ENCODE measurements around the gene PARVB.
"Not testable (repeated sequence)": the region's sequence is repeated elsewhere in the genome, so short reads cannot be mapped to it uniquely, and the experiment has no call there.

PARVB gene

GRCh38 chr22:44110656-44111055 is 86.6 kb downstream of the PARVB start:
- not testable (repeated sequence) for DNase-seq (ENCODE audit: low read depth in 2 of 2)

- no peak for DNase-seq (ENCODE audit: low read depth in 2 of 2)
Measured at GRCh38 chr22:44111562-44112155, 87.6 kb downstream of the PARVB start.

- DNase-seq (ENCODE audit: low read depth in 2 of 2) = no peak
Measured at GRCh38 chr22:44112191-44112590, 88.1 kb downstream of the PARVB start.

- no peak for DNase-seq (ENCODE audit: low read depth in 2 of 2)
Measured at GRCh38 chr22:44116331-44116730, 92.2 kb downstream of the PARVB start.

- DNase-seq (ENCODE audit: low read depth in 2 of 2) = no peak
Measured at GRCh38 chr22:44116755-44117684, 92.9 kb downstream of the PARVB start.

- no peak for DNase-seq (ENCODE audit: low read depth in 2 of 2)
Measured at GRCh38 chr22:44117746-44118145, 93.6 kb downstream of the PARVB start.

- DNase-seq (ENCODE audit: low read depth in 2 of 2) = no peak
Measured at GRCh38 chr22:44118645-44119315, 94.7 kb downstream of the PARVB start.

GRCh38 chr22:44119669-44120313 is 95.7 kb downstream of the PARVB start:
- no peak for DNase-seq (ENCODE audit: low read depth in 2 of 2)

GRCh38 chr22:44120314-44120704 is 96.2 kb downstream of the PARVB start:
- DNase-seq (ENCODE audit: low read depth in 2 of 2) = no peak

- DNase-seq (ENCODE audit: low read depth in 2 of 2) = no peak
Measured at GRCh38 chr22:44125421-44125820, 101.3 kb downstream of the PARVB start.

- no peak for DNase-seq (ENCODE audit: low read depth in 2 of 2)
Measured at GRCh38 chr22:44126807-44127206, 102.7 kb downstream of the PARVB start.

- DNase-seq (ENCODE audit: low read depth in 2 of 2) = no peak
Measured at GRCh38 chr22:44127356-44127755, 103.3 kb downstream of the PARVB start.

- no peak for DNase-seq (ENCODE audit: low read depth in 2 of 2)
Measured at GRCh38 chr22:44128958-44129618, 105.0 kb downstream of the PARVB start.

- DNase-seq (ENCODE audit: low read depth in 2 of 2) = no peak
Measured at GRCh38 chr22:44129619-44129976, 105.5 kb downstream of the PARVB start.

GRCh38 chr22:44130076-44130711 is 106.1 kb downstream of the PARVB start:
- DNase-seq (ENCODE audit: low read depth in 2 of 2) = no peak

- DNase-seq (ENCODE audit: low read depth in 2 of 2) = no peak
Measured at GRCh38 chr22:44131412-44131811, 107.3 kb downstream of the PARVB start.

- no peak for DNase-seq (ENCODE audit: low read depth in 2 of 2)
Measured at GRCh38 chr22:44131989-44132685, 108.0 kb downstream of the PARVB start.

- DNase-seq (ENCODE audit: low read depth in 2 of 2) = no peak
Measured at GRCh38 chr22:44132724-44133123, 108.6 kb downstream of the PARVB start.

GRCh38 chr22:44133161-44133560 is 109.1 kb downstream of the PARVB start:
- DNase-seq (ENCODE audit: low read depth in 2 of 2) = no peak

GRCh38 chr22:44133901-44134571 is 109.9 kb downstream of the PARVB start:
- DNase-seq (ENCODE audit: low read depth in 2 of 2) = no peak

Data from stimulated activated CD4-positive, alpha-beta T cell treated with anti-CD3 and anti-CD28 coated beads, Interleukin-1b, Interleukin-23, amount 100 ng/mL, for 1 hour (primary cell).